Occipital lobe (tissue), 2 donors: ENCODE data around the gene RNLS. TPM values are rescaled to one million over a fixed set of nuclear protein-coding genes. Genes with fewer than 3 reads are reported as not detected.
"Not testable (repeated sequence)": the region's sequence is repeated elsewhere in the genome, so short reads cannot be mapped to it uniquely, and the experiment has no call there.

ENCODE experiments used
- DNase-seq: peaks from one replicate; lab custom pipeline; 2025; lab: John Stamatoyannopoulos, UW
- total RNA-seq: library from RNA; depleted of rRNA; stranded (reverse); fragments of >200 nt; gene quantifications from one replicate; pipeline ENCODE4 v1.2.3, GENCODE V29; 2014

The RNLS gene
- total RNA-seq, 1 donor from 2014 or later = 2.8 TPM

DNA sequence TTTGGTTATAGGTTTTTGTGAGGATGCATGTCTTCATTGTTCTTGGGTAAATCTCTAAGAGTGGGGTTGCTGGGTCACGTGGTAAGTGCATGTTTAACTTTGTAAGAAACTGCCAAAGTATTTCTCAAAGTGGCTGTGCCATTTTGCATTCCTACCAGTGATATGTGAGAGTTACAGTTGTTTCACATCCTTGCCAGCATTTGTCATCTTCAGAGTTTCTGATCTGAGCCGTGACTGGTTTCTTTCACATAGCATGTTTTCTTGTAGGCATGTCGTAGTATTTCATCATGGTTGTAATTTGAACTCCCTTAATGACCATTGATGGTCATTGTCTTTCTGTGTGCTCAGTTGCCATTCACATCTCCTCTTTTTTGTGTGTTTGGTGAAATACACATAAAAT lies 286.0 kb downstream of the RNLS start:
- no peak for DNase-seq

DNA sequence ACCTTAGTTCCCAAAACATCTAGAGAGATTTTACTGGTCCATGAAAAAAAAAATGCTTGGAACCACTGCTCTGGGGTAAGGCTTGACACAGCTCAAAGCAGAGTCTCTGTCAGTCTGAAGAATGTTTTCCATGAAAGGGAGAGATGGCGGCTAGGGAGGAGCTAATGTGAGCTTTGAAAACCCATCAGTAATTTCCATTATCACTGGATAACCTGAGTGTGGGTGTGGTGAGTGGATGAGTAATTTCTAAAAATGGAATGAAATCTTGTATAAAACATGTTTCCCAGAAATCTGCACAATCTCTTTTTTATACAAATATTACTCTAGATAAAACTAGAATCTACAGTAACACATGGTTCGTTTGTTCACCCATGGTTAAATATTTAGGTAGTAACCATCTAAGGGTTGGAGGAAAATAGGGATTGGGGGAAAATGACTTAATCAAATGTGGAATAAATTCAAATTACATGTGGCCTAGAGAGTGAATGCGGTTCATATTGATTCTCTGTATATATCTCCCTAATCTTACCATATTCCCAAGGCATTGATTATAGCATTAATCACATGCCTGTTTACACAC lies 289.4 kb downstream of the RNLS start:
- no peak for DNase-seq

DNA sequence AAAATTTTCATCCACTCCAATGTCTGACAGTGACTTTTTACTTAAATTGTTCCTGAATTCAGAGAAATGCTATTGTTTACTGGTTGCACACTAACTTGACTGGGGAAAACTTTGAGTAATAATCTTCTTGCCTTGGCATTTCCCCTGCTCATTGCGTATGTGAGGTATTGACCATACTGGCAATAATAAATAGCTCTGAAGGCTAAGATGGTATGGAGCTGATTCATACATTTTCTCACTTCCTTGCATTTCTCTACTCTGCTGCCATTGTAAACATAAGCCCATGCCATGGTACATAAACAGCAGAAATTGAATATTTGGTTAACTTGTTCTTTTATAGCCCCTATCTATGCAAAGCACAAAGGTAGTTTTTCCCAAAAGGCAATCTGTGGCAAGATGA lies 290.0 kb downstream of the RNLS start:
- DNase-seq = no peak

DNA sequence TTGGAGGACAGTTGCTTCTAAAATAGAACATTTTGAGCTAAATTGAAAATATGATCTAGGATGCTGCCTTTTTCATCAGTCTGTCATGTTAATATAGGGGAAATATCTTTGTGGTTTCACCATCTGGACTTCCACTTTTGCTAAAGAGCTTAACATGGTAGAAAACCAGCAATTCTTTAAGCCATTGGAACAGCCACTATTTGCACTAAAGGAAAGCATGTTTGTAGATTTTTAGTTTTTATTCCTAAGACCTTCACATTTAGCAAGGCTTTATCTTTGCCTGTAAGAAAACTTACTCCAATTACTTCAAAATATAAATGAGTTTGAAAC lies 291.0 kb downstream of the RNLS start:
- no peak for DNase-seq

DNA sequence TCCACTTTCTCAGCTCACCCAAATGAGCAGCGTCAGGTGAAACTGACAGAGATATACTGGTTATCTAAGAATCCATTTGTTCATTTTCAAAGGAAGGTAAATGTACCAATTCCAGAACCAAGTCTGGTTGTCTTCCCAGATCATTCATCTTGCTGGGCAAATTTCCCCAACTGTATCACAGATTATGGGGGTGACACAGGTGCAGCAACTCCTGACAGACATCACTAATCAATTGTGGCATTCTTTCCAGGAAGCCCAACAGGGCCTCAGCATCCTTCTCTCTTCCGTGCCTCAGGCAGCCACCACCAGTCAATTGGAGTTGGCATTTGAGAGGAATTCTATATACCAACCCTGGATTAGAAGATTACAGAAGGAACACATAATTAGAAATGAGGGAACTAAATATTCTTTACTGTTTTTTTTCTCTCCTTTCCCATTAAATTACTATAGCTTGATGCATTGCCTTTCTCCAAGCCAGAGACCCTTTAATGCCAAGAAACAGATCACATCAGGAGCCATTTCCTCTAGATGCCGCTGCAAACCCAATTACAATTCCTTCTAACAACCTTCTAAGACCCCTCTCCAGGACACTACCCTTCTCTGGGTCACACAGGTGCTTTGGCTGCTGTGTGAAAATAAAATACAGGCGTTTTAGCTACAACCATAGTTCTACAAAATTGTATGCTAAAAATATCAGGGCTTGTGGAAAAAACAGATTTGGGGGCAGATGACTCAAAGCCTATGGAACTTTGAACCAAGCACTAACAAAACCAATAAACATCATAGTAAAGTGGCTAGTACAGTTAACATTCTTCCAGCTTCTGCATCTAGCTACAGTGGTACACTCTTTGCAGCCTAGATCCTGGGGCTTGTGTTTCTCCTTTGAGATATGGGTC lies 291.6 kb downstream of the RNLS start:
- DNase-seq = no peak

DNA sequence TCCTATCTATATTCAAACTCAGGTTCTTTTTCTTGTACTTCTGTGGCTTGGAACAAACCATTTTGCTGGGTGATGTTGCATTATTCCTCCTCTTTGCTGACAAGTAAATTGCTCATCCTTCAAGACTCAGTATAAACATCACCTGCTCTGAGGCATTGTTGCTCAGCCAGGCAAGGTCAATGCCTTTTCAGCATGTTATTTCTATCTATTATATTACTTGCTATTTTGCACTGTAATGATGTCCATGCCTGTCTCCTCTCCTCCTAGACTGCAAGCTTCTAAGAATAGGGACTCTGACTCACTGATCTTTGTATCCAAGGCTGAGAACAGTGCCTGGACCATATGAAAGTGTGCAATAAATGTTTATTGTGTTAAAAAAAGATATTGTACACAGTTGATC lies 293.8 kb downstream of the RNLS start:
- no peak for DNase-seq

DNA sequence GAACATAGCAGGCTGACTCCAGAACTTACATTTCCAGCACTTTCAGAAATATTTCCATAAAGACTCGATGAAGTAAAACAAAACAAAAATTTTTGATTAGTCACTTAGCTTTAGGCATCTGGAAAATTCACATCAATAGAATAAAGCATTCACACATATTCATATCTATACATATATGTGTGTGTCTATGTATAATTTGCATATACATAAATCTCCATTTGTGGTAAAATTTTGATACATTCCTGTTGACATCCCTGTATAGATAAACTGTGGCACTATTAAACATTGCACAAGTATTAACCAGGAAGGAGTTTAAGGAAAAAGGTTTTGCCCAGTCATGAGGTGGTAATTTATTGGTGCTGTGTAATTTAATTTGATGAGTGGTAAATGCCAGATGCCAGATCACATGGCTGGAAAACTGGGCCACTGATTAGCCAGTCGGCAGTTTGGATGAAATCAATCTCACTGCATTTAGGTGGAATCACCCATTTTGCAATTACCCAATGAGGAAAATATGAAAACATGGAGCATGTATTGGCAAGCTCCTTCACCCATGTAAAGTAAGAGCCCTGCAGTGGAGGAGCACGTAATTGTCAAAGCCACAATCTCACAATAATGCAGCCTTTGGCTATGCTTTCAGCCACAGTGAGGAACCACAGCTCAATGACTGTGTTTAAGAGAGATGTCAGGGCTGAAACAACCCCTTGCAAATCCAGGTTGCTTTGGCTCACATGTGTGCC lies 294.6 kb downstream of the RNLS start:
- DNase-seq = no peak

DNA sequence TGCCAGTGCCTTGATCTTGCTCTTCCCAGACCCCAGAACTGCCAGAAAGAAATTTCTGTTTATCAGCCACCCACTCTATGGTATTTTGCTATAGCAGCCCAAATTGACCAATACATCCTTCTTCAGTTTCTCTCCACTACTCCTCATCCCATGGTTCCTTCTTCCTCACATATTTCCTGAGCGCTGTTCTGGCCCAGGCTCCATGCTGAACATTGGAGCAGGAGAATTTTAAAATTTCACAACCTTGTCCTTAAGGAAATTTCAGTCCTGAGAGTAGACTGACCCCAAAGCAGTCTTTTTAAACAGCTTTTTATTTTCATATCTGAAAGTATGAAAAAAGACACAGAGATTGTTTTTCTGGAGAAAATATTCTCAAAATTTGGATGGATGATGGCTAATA lies 297.1 kb downstream of the RNLS start:
- DNase-seq = no peak

DNA sequence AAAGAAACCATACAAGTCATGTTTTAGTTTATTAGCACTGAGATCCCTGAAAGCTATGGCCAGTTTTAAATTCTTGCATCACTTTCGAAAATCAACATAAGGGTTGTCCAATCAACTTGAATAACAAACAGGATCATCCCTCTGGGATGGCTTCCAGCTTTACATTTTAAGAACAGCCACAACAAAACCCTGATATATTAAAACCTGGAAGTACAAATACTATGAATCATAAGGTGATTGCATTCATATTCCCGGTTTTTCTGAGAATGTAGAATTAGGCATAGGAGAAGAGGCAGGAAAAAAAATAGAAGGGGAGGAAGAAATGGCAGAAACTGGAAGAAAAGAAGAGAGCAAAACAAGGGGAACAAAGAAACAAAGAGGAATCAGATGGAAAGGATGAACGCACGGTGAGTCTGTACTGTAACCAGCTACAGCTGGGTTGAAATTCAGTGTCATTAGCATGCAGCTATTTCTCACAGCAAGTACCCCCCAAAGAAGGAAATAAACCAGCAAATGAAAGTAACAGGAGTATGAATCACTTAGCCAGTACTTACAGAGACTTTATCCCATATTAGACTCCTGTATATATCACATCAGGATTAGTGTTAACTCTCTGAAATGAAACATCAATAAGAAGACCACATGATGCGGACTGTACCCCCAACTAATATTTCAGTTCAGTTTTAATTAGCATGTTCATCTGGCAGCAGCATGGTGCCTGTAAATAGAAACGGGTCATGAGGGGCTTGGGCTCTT lies 301.3 kb downstream of the RNLS start:
- no peak for DNase-seq

DNA sequence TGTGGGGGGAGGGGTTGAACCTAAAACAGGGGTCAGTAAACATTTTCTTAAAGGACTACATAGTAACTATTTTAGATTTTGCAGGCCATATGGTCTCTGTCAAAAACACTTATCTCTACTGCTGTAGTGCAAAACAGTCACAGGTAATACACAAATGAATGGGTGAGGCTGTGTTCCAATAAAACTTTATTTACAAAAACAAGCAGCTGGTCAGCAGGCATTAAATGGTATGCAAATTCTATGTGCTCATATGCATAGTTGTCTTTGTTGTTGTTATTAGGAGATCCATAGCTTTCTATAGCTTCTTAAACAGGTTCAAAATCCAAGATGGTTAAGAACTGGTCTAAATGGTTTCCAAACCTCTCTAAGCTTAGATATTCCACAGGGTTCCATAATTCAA lies 302.6 kb downstream of the RNLS start:
- no peak for DNase-seq

DNA sequence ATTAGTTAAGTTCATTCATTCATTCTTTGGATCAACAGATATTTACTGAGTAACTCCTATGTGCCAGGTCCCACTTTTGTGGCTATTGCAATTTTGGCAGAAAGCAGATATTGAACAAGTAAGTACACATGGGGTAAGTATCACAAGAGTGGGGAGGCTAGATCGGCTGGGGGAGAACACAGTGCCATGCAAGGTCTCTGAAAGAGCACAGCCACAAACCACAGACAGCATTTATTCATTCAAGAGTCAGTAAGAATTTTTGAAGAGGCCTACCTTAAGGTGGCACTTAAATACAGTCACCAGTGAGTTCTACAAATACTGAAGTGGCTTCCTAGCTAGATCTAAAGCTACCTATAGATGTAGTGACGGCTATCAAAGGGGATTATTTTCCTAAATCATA lies 304.2 kb downstream of the RNLS start:
- DNase-seq = no peak

DNA sequence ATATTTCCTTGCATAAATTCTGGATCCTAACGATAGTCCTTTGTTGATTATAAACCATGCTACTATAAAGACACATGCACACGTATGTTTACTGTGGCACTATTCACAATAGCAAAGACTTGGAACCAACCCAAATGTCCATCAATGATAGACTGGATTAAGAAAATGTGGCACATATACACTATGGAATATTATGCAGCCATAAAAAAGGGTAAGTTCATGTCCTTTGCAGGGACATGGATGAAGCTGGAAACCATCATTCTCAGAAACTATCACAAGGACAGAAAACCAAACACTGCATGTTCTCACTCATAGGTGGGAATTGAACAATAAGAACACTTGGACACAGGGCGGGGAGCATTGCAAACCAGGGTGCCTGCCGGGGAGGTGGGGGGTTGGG lies 306.2 kb downstream of the RNLS start:
- not testable (repeated sequence) for DNase-seq

DNA sequence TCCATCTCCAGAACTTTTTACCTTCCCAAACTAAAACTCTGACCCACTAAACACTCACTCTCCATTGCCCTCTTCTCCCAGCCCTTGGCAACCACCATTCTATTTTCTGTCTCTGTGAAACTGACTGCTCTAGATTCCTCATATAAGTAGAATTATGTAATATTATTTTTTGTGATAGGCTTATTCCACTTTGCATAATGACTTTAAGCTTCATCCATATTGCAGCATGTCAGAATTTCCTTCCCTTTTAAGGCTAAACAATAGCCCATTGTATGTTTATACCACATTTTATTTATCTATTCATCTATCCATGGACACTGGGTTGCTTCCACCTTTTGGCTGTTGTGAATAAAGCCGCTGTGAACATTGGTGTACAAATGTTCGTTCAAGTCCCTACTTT lies 308.8 kb downstream of the RNLS start:
- DNase-seq = no peak

DNA sequence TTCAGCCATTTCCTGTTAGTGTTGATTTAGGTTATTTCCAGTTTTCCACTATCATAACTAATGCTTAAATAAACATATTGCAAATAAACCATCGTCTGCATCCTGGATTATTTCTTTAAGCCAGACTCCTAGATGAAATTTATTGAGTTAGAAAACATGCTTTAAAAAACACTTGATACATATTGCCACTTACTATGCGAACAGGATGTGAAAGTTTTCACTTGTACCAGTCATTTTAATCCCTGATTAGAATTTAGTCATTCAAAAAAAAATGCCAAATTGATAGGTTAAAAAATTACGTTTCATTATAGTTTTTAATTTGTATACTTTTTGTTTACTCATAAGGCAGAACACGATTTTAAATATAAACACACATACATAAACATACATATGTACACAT lies 309.6 kb downstream of the RNLS start:
- no peak for DNase-seq

DNA sequence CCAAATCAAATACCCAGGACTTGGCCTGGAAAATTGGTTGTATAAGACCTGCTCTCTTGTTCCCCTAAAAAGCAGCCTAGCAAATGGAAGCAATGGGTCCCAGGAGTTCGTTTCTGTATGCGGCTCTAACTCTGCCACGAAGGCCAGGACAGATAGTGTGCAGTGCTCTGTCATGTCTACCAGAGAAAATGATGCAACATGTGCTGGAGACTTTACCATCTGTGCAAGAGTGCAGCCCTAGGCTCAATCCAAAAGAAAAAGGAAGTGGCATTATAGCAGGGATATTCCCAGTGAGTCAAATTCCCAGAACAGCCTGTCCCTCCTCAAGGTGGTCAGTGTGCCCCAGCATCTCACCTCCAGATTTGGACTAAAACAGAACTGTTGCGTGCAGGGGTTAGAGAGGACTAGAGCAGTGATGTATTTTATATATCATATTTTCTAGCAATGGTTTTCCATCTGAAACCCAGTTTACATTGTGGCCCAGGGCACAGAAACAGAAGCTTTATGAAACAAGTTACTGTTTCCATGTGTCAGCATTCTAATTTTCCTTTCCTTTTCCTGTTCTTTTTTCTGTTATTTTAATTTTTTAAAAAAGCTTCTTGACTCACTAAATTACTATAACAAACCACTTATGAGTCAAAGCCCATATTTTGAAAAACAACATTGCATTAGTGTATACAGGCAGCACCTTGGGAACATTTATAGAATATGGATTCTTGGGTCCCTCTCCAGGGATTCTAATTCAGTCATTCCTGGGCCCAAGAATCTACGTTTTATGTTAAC lies 311.2 kb downstream of the RNLS start:
- no peak for DNase-seq

DNA sequence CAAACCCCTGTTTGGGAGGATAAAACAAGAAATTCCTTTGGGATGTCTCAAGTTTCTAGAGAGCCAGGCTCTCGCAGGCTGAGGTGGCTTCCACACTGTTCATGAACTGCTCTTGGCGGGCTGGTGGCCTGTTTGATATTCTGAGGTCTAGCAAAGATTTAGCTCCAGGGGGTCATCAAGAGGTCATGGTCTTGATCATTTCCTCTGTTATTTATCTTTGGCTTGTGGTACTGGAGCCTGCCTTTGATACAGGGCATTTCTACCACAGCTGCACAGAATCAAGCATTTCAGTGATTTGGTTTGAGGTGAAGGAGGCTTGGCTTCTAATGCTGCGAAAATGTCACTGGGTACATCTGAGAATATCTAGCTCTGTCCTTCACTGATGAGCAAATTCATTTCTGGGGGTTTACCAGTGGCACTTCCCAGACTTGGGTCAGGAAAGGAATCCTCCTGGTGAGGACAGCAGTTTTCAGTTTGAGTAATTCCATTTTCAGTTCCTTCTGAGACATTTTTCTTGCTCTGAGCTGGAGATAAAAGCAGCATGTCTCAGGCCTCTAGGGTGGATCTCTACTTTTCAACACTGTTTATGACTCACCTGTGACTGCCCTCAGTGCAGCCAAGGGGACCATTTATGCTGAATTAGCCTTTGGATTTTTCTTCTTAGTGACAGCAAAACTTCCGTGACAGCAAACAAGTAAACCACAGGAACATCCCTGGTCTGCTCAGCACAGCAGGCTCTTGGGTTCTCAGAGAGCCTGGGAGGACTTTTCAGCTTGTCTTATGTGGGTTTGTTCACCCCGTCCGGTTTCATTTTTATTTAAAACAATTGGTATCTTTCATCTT lies 312.0 kb downstream of the RNLS start:
- no peak for DNase-seq

DNA sequence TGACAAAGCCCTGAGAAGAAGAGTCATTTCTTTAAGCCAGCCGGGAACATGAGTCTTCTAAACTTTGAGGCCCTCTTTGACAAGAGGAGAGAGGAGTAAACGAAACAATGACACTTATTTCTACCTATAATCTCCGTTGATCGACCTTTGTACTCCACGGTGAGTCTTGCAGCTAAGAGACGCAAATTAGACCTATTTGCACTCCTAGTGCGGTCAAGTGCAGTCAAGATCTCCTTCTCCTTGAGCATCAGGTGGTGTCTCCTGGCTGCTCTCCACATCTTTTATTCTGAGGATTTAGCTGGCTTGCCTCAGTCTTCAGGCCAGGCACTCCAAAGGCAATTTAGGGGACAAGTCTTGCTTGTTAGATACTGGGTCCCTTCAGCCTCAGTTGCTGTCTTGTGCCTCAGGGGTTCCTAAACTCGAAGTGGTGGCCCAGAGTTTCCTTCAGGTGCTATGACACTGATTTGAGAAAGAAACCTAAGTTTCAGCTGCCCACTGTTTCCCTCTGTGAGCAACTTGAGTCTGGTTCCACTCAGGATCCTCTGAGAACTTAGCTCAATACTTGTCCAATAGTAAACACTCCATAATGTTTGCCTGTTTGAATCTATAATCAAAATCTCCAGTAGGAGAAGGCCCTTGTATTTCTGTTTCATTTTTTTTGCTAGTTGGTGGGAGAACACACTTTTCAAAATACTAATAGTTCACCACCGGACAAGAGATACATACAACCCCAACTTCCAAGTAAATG lies 312.9 kb downstream of the RNLS start:
- DNase-seq = no peak

DNA sequence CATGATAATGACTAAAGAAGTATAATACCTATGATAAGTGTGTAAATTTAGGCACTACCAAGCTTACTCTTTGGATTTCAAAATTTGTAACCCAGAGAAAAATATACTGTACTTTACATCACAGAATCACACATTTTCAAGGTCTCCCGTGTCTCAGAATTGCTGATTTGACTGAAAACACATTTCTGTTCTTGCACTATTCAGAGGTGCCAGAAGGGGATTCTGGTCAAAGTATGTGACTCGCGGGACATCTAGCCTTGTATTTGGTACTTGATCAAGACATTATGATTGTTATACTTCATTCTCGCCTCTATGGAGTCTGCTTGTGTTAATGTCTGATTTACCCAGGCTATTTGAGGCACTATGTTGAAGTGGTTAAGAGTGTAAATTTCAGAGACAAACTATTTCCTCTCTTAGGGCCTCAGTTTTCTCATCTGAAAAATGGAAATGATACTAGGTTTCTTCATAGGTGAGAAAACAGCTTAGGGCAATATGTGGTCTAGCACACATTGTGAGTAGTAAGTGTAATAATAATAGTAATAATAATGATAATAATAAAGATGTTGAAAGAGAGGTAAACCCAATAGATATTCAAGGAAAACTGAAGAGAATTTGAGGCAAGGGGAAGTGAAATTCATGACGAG lies 320.4 kb downstream of the RNLS start:
- DNase-seq = no peak

DNA sequence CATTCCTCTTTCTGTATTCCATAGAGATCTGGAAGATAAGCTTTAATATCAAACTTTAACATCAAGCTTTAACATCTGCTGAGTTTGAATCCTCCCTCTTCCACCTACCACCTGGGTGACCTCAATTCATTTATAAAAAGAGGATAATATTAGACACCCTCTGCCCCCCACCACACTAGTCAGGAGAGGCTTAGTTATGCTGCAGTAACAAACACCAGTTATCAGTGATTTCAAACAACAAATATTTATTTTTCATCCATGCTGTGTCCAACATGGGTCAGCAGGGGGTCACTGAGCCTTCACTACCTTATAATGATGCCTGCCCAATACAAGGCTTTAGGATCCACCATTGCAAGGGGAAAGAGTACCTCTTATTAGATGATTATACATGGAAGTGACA lies 322.0 kb downstream of the RNLS start:
- DNase-seq = no peak
